ENCODE data around the gene CCNYL1. TPM values are rescaled to one million over a fixed set of nuclear protein-coding genes. Genes with fewer than 3 reads are reported as not detected.

CCNYL1 gene
- total RNA-seq, 3 donors from 2014 or later (not counting 1 experiment from before 2014, with no cell fraction given) = 7.9 to 11.7 (median 10.2) TPM

GRCh38 chr2:207711750-207712530 lies 500 bp downstream of the CCNYL1 start:
- ATAC-seq = peak; percentile 2 to 9 (median 3)
- WGBS (ENCODE audit: insufficient coverage) = under 1% methylated on average over 67 of the region's 67 CpGs
- peak overlapping the region; percentile 86 for H3K4me3 ChIP-seq (ENCODE audit: low read length)
- H3K27me3 ChIP-seq (ENCODE audit: control insufficient read depth, insufficient read depth, low read length) = no peaks in the 10 kb centered on the region
- no peaks in the 10 kb centered on the region for H3K36me3 Mint-ChIP-seq
- peaks cover 21 to 26% of the 10 kb centered on the region in 2 donors for H3K4me1 Mint-ChIP-seq
- intact Hi-C loops (cut with micrococcal nuclease) = loop anchor here (1.0 kb wide), 2 partner anchors 87 to 183 kb away; partner anchors contain the start of genes CREB1 and METTL21A
- H3K36me3 ChIP-seq (ENCODE audit: control insufficient read depth, insufficient read depth, low read length) = no peaks in the 10 kb centered on the region
- DNase-seq = peak; percentile 40 to 71
- no peak for TF ChIP-seq CTCF (IDR thresholded peaks at IDR 0.05)
- peak overlapping the region; percentile 79 to 92 for H3K27ac Mint-ChIP-seq
- H3K9me3 ChIP-seq (ENCODE audit: control insufficient read depth, insufficient read depth, low read length) = no peaks in the 10 kb centered on the region
- peaks cover 18% of the 10 kb centered on the region for H3K4me1 ChIP-seq (ENCODE audit: control insufficient read depth, insufficient read depth, low read length)
- peaks cover 0 to 8% of the 10 kb centered on the region in 2 donors for H3K27me3 Mint-ChIP-seq (ENCODE audit: low read depth in 2 of 2)
- H3K9me3 Mint-ChIP-seq = no peaks in the 10 kb centered on the region
- peak overlapping the region; percentile 96 for H3K4me3 Mint-ChIP-seq
- peak overlapping the region; percentile 71 for H3K27ac ChIP-seq (ENCODE audit: low read length)

DNA sequence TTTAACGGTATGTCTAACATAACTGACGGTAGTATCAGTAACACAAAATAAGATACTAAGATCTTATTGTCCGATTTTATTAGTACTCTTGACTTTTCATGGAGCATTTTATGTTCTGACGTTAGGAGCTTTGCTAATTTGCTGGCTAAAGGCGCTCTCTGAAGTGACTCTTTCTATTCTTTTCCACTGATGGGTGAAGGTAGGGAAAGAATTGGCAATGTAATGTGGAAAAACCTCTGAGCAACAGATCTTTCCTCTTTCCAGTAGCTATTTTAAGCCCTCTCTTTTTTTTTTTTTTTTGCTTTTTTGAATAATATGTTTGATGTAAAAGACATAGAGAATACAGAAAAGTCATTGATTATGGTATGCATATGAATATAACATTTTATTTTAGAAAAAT lies 4.6 kb downstream of the CCNYL1 start:
- Histone ChIP-seq H3K4me1 (ENCODE audit: control insufficient read depth, insufficient read depth, low read length) (peaks cover 13% of the 10 kb centered on the region), H3K27me3 (ENCODE audit: control insufficient read depth, insufficient read depth, low read length) (no peaks in the 10 kb centered on the region), H3K36me3 (ENCODE audit: control insufficient read depth, insufficient read depth, low read length) (no peaks in the 10 kb centered on the region), H3K27ac (ENCODE audit: low read length) (no peak overlapping the region), H3K9me3 (ENCODE audit: control insufficient read depth, insufficient read depth, low read length) (no peaks in the 10 kb centered on the region), H3K4me3 (ENCODE audit: low read length) (no peak overlapping the region)
- TF ChIP-seq CTCF (IDR thresholded peaks at IDR 0.05) = no peak
- Mint-ChIP-seq H3K27me3 (ENCODE audit: low read depth in 2 of 2) (no peaks in the 10 kb centered on the region), H3K4me3 (no peak overlapping the region), H3K36me3 (no peaks in the 10 kb centered on the region), H3K4me1 (peaks cover 22 to 25% of the 10 kb centered on the region in 2 donors), H3K9me3 (no peaks in the 10 kb centered on the region), H3K27ac (no peak overlapping the region)
- 98% methylated on average over 5 of the region's 5 CpGs for WGBS (ENCODE audit: insufficient coverage)
- DNase-seq = no peak
- intact Hi-C loops (cut with micrococcal nuclease) = no loop called here
- no peak for ATAC-seq

DNA sequence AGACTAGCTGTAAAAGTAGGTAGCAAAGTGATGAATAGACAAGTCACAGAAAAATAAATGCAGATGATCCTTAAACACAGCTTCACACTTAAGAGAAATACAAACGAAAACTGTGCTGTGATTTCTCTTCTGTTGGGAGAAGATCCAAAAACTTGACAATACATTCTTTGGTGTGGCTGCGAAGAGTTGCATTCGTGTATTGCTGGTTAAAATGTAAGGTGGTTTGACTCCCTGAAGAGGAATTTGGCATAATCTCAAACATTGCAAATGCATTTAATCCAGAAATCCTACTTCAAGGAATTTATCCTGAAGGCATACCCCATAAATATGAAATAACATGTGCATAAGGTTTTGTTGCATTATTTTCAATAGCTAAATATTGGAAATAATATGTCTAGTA lies 7.1 kb downstream of the CCNYL1 start:
- no peak for ATAC-seq
- Mint-ChIP-seq H3K36me3 (no peaks in the 10 kb centered on the region), H3K9me3 (no peaks in the 10 kb centered on the region), H3K4me1 (peaks cover 10 to 12% of the 10 kb centered on the region in 2 donors), H3K27ac (no peak overlapping the region), H3K27me3 (ENCODE audit: low read depth in 2 of 2) (no peaks in the 10 kb centered on the region), H3K4me3 (no peak overlapping the region)
- H3K9me3 ChIP-seq (ENCODE audit: control insufficient read depth, insufficient read depth, low read length) = no peaks in the 10 kb centered on the region
- H3K4me3 ChIP-seq (ENCODE audit: low read length) = no peak overlapping the region
- no peak for DNase-seq
- H3K4me1 ChIP-seq (ENCODE audit: control insufficient read depth, insufficient read depth, low read length) = no peaks in the 10 kb centered on the region
- intact Hi-C loops (cut with micrococcal nuclease) = no loop called here
- WGBS (ENCODE audit: insufficient coverage) = 100% methylated on average over 3 of the region's 3 CpGs
- no peak for TF ChIP-seq CTCF (IDR thresholded peaks at IDR 0.05)
- H3K27me3 ChIP-seq (ENCODE audit: control insufficient read depth, insufficient read depth, low read length) = no peaks in the 10 kb centered on the region
- H3K27ac ChIP-seq (ENCODE audit: low read length) = no peak overlapping the region
- no peaks in the 10 kb centered on the region for H3K36me3 ChIP-seq (ENCODE audit: control insufficient read depth, insufficient read depth, low read length)

Measured in natural killer cell (primary cell).